Measurements from ENCODE around the gene SLCO1C1. TPM values are rescaled to one million over a fixed set of nuclear protein-coding genes. Genes with fewer than 3 reads are reported as not detected.

SLCO1C1 gene
- total and polyA plus RNA-seq, 2 donors (not counting 3 experiments of a cell fraction or from before 2014, with no cell fraction given), result 0.07 to 0.66 TPM

GRCh38 chr12:20740972-20741371, 45.8 kb downstream of the SLCO1C1 start:
- CTCF ChIA-PET, result no interaction called here
- no peak for FAIRE-seq
- no peak overlapping the region for H3K27ac ChIP-seq (ENCODE audit: insufficient read depth, low read depth, low read length)

More at GRCh38 chr12:20740972-20741371, 45.8 kb downstream of the SLCO1C1 start:
- no peaks in the 10 kb centered on the region for H3K79me2 ChIP-seq (ENCODE audit: control insufficient read depth, insufficient read depth, low read length)
- H3K9ac ChIP-seq (replicated peaks; ENCODE audit: extremely low read depth, insufficient read depth, low read length), result no peak overlapping the region
- no peak overlapping the region for H2AFZ ChIP-seq (ENCODE audit: low read depth, low read length)
- TF ChIP-seq POLR2A (IDR thresholded peaks at IDR 0.05; ENCODE audit: low read depth, low read length) (no peak), MAX (IDR thresholded peaks at IDR 0.05; ENCODE audit: insufficient read depth, insufficient read length) (no peak), CTCF (IDR thresholded peaks at IDR 0.05; ENCODE audit: extremely low read depth in 1 of 2, insufficient read depth in 1 of 2, low read depth in 1 of 2, low read length in 2 of 2) (no peak), POLR2AphosphoS5 (IDR thresholded peaks at IDR 0.05; ENCODE audit: insufficient read depth, low read depth, low read length) (no peak), EZH2 (IDR thresholded peaks at IDR 0.05; ENCODE audit: borderline replicate concordance, low read depth, low read length, severe bottlenecking) (no peak), JUN (IDR thresholded peaks at IDR 0.05; ENCODE audit: borderline replicate concordance, insufficient read depth, insufficient read length, low read depth) (no peak)
- H3K4me1 ChIP-seq (ENCODE audit: control insufficient read depth, extremely low read depth, insufficient read depth, low read length), result no peaks in the 10 kb centered on the region
- no peaks in the 10 kb centered on the region for H3K9me3 ChIP-seq (replicated peaks; ENCODE audit: control insufficient read depth, insufficient read depth, low read length)
- DNase-seq (ENCODE audit: low read depth, low spot score), result no peak
- H3K4me2 ChIP-seq (ENCODE audit: insufficient read depth, low read length), result no peak overlapping the region
- no peaks in the 10 kb centered on the region for H3K36me3 ChIP-seq (ENCODE audit: control insufficient read depth in 2 of 2, extremely low read depth in 1 of 2, insufficient read depth in 2 of 2, low read length in 2 of 2)
- H3K9me1 ChIP-seq (replicated peaks; ENCODE audit: control insufficient read depth, extremely low read depth, insufficient read depth, low read length), result no peaks in the 10 kb centered on the region
- no peaks in the 10 kb centered on the region for H3K27me3 ChIP-seq (ENCODE audit: control insufficient read depth in 2 of 2, insufficient read depth in 2 of 2, low read length in 2 of 2)
- POLR2A ChIA-PET, result no interaction called here
- intact Hi-C loops (cut with micrococcal nuclease), result no loop called here
- H3K4me3 ChIP-seq (replicated peaks in 1 of 3; ENCODE audit: insufficient read depth in 1 of 3, low read depth in 1 of 3, low read length in 3 of 3), result no peak overlapping the region
- dilution Hi-C loops (cut with MboI; ENCODE audit: extremely low pct_ligation_motif_present, low sequenced_read_pairs), result no loop called here
- H4K20me1 ChIP-seq (replicated peaks; ENCODE audit: control insufficient read depth, extremely low read depth, insufficient read depth, low read length), result no peaks in the 10 kb centered on the region
- BruUV-seq (replicated peaks), result no TSS peak

Data from endothelial cell of umbilical vein (primary cell).